NCI-H69 (cell line): ENCODE results near the gene ZP3.
A peak's percentile ranks its signal among the peaks of the same experiment; 100 is the strongest.
"Not testable (repeated sequence)": the region's sequence is repeated elsewhere in the genome, so short reads cannot be mapped to it uniquely, and the experiment has no call there.

ENCODE experiments used
- DNase-seq: peaks from one replicate; lab custom pipeline; 2025; lab: John Stamatoyannopoulos, UW

The ZP3 gene

GRCh38 chr7:76424413-76425111 lies at the start of gene ZP3:
ZP3 (plus strand) TSS chr7:76424950; CDS start chr7:76424965, 15 bp downstream.
- DNase-seq, result peak; percentile 38

GRCh38 chr7:76375251-76375650 lies 49.5 kb upstream of the ZP3 start:
- no peak for DNase-seq

- DNase-seq, result no peak
Observed at GRCh38 chr7:76377186-76377918, 47.4 kb upstream of the ZP3 start.

GRCh38 chr7:76380623-76380966 lies 44.2 kb upstream of the ZP3 start:
- no peak for DNase-seq

- DNase-seq, result no peak
Observed at GRCh38 chr7:76381814-76382213, 42.9 kb upstream of the ZP3 start.

- peak; percentile 19 for DNase-seq
Observed at GRCh38 chr7:76383089-76383944, 41.4 kb upstream of the ZP3 start.

- DNase-seq, result no peak
Observed at GRCh38 chr7:76386691-76387260, 38.0 kb upstream of the ZP3 start.

GRCh38 chr7:76387789-76388188 lies 37.0 kb upstream of the ZP3 start:
- peak; percentile 29 for DNase-seq

GRCh38 chr7:76390092-76390491 lies 34.7 kb upstream of the ZP3 start:
- no peak for DNase-seq

- no peak for DNase-seq
Observed at GRCh38 chr7:76392531-76393115, 32.1 kb upstream of the ZP3 start.

GRCh38 chr7:76393116-76394031 lies 31.4 kb upstream of the ZP3 start:
- DNase-seq, result peak; percentile 96

- DNase-seq, result peak; percentile 49
Observed at GRCh38 chr7:76394957-76395356, 29.8 kb upstream of the ZP3 start.

- not testable (repeated sequence) for DNase-seq
Observed at GRCh38 chr7:76395605-76395964, 29.2 kb upstream of the ZP3 start.

GRCh38 chr7:76395965-76396726 lies 28.6 kb upstream of the ZP3 start:
- DNase-seq, result peak; percentile 88

GRCh38 chr7:76396864-76397263 lies 27.9 kb upstream of the ZP3 start:
- DNase-seq, result no peak

- peak; percentile 95 for DNase-seq
Observed at GRCh38 chr7:76397409-76398183, 27.2 kb upstream of the ZP3 start.

GRCh38 chr7:76400248-76400647 lies 24.5 kb upstream of the ZP3 start:
- DNase-seq, result no peak

GRCh38 chr7:76403097-76403496 lies 21.7 kb upstream of the ZP3 start:
- not testable (repeated sequence) for DNase-seq

GRCh38 chr7:76403780-76404494 lies 20.8 kb upstream of the ZP3 start:
- no peak for DNase-seq
